Stomach (tissue), 9 donors: Measurements from ENCODE around the gene ABCC9. TPM values are rescaled to one million over a fixed set of nuclear protein-coding genes. Genes with fewer than 3 reads are reported as not detected.

Experiments used
- DNase-seq, 2 donors: peaks; one replicate each; pipeline versions ENCODE4 v3.0.0 to v3.0.0-alpha.2; 2013 to 2019
- H3K27ac ChIP-seq, 5 donors: fragments of 200-600 bp in 4 of 5; sonication (generic) in 4 of 5; one replicate each; pipeline ENCODE4 v1.5.1; 2013 to 2019; ENCODE audit warnings: mild to moderate bottlenecking in 1 of 5, moderate library complexity in 1 of 5
- H3K27me3 ChIP-seq, 3 donors: fragments of 200-600 bp; sonication (generic); one replicate each; pipeline ENCODE4 v1.5.1; 2017 to 2019; ENCODE audit warnings: mixed run types in 1 of 3
- H3K36me3 ChIP-seq, 4 donors: fragments of 200-600 bp; sonication (generic); 1 replicate in 3 of 4; 2 replicates in 1 of 4; pipeline ENCODE4 v1.5.1; 2016 to 2019
- H3K4me1 ChIP-seq, 4 donors: fragments of 200-600 bp; sonication (generic); one replicate each; pipeline ENCODE4 v1.5.1; 2016 to 2019
- H3K4me3 ChIP-seq, 4 donors: fragments of 200-600 bp; sonication (generic) in 3 of 4; one replicate each; pipeline ENCODE4 v1.5.1; 2016 to 2019; ENCODE audit warnings: mild to moderate bottlenecking in 1 of 4
- H3K9me3 ChIP-seq, 4 donors: fragments of 200-600 bp; sonication (generic); one replicate each; pipeline ENCODE4 v1.5.1; 2016 to 2019
- CTCF ChIP-seq, 7 experiments: fragments of 450-650 bp in 4 of 7; fragments of 200-600 bp in 3 of 7; sonication (generic) in 3 of 7; IDR thresholded peaks; one replicate each; pipeline ENCODE4 v1.5.1; 2016 to 2019; ENCODE audit warnings: antibody characterized with exemption in 7 of 7, control low read depth in 2 of 7, mild to moderate bottlenecking in 1 of 7
- EP300 ChIP-seq: sonication (generic); formaldehyde crosslinking; IDR thresholded peaks from one replicate; pipeline ENCODE4 v1.6.1; 2017; ENCODE audit warnings: antibody characterized with exemption
- POLR2A ChIP-seq, 4 donors: fragments of 450-650 bp; IDR thresholded peaks; one replicate each; pipeline ENCODE4 v1.6.1; 2016; ENCODE audit warnings: antibody characterized with exemption in 4 of 4, control low read depth in 2 of 4, mild to moderate bottlenecking in 1 of 4, moderate library complexity in 1 of 4
- POLR2AphosphoS5 ChIP-seq, 3 donors: sonication (generic); formaldehyde crosslinking; IDR thresholded peaks; one replicate each; pipeline ENCODE4 v1.6.1; 2016; ENCODE audit warnings: antibody characterized with exemption in 3 of 3
- WGBS, 5 donors: extraction: QIAGEN DNeasy Blood & Tissue Kit in 3 of 5; methylation state at CpG; one replicate each; pipeline versions ENCODE4 v1.1.5 to v1.1.7; 2013 to 2018; 5-methylcytosine and 5-hydroxymethylcytosine counted together
- intact Hi-C: fragments of 100-400 bp; cut with DNase I; formaldehyde crosslinking; loops from one replicate; pipeline ENCODE4 v1.15.1; 2023; ENCODE audit warnings: low total_unique reads
- polyA plus RNA-seq, 3 donors: library from polyadenylated mRNA; stranded (reverse); fragments of 200-250 nt; gene quantifications; one replicate each; pipeline ENCODE4 v1.2.3, GENCODE V29; 2013
- total RNA-seq, 5 donors: library from RNA; depleted of rRNA; stranded (reverse); fragments of >200 nt; gene quantifications; one replicate each; pipeline versions ENCODE4 v1.1.0 to v1.2.3, GENCODE V29; 2014 to 2016
- donor health status: healthy with polysubstance abuse.
- donor health status: Bipolar disorder and iron deficiency.
- donor health status: healthy.

The ABCC9 gene
- total and polyA plus RNA-seq, 8 donors = 1.2 to 60.1 (median 10.4) TPM

- DNase-seq = no peak
- TF ChIP-seq EP300 (no peak), POLR2AphosphoS5 (IDR thresholded peaks at IDR 0.05) (no peak), POLR2A (IDR thresholded peaks at IDR 0.05) (no peak), CTCF (IDR thresholded peaks at IDR 0.05) (no peak)
- H3K9me3 ChIP-seq = peaks cover 0 to 4% (median 0%) of the 10 kb centered on the region in 4 donors
- WGBS, 5 donors = 69 to 78% (median 77%) methylated on average over 2 of the region's 2 CpGs
- H3K27me3 ChIP-seq = no peaks in the 10 kb centered on the region
- H3K4me1 ChIP-seq = peaks cover 0 to 10% (median 3%) of the 10 kb centered on the region in 4 donors
- H3K4me3 ChIP-seq = no peak overlapping the region
- no peak overlapping the region for H3K27ac ChIP-seq
- peaks cover 0 to 17% (median 0%) of the 10 kb centered on the region in 4 donors for H3K36me3 ChIP-seq
- intact Hi-C loops = no loop called here
These were observed 63.8 kb downstream of the ABCC9 start for GRCh38 chr12:21877293-21877982.

GRCh38 chr12:21865846-21866245, 75.4 kb downstream of the ABCC9 start:
- intact Hi-C loops = no loop called here
- Histone ChIP-seq H3K4me1 (no peaks in the 10 kb centered on the region), H3K27ac (no peak overlapping the region), H3K9me3 (peaks cover 0 to 7% (median 4%) of the 10 kb centered on the region in 4 donors), H3K27me3 (no peaks in the 10 kb centered on the region), H3K4me3 (no peak overlapping the region), H3K36me3 (peaks cover 0 to 12% (median 2%) of the 10 kb centered on the region in 4 donors)
- TF ChIP-seq POLR2AphosphoS5 (IDR thresholded peaks at IDR 0.05) (no peak), POLR2A (IDR thresholded peaks at IDR 0.05) (no peak), EP300 (no peak), CTCF (IDR thresholded peaks at IDR 0.05) (no peak)
- DNase-seq = no peak

GRCh38 chr12:21860534-21860933, 80.7 kb downstream of the ABCC9 start:
- no peak overlapping the region for H3K27ac ChIP-seq
- DNase-seq = no peak
- H3K4me1 ChIP-seq = no peaks in the 10 kb centered on the region
- H3K4me3 ChIP-seq = no peak overlapping the region
- 73 to 91% (median 81%) methylated on average over 2 of the region's 2 CpGs for WGBS, 5 donors
- intact Hi-C loops = no loop called here
- H3K27me3 ChIP-seq = no peaks in the 10 kb centered on the region
- H3K9me3 ChIP-seq = no peaks in the 10 kb centered on the region
- no peak for TF ChIP-seq POLR2A (IDR thresholded peaks at IDR 0.05)
- TF ChIP-seq EP300 = no peak
- TF ChIP-seq CTCF (IDR thresholded peaks at IDR 0.05) = no peak
- TF ChIP-seq POLR2AphosphoS5 (IDR thresholded peaks at IDR 0.05) = no peak
- peaks cover 0 to 12% (median 0%) of the 10 kb centered on the region in 4 donors for H3K36me3 ChIP-seq

GRCh38 chr12:21860128-21860527, 81.1 kb downstream of the ABCC9 start:
- intact Hi-C loops = no loop called here
- 87 to 91% (median 90%) methylated on average over 4 of the region's 4 CpGs for WGBS, 5 donors
- Histone ChIP-seq H3K36me3 (peaks cover 0 to 12% (median 0%) of the 10 kb centered on the region in 4 donors), H3K4me1 (no peaks in the 10 kb centered on the region), H3K27me3 (no peaks in the 10 kb centered on the region), H3K9me3 (no peaks in the 10 kb centered on the region), H3K4me3 (no peak overlapping the region), H3K27ac (no peak overlapping the region)
- no peak for TF ChIP-seq CTCF (IDR thresholded peaks at IDR 0.05)
- TF ChIP-seq POLR2AphosphoS5 (IDR thresholded peaks at IDR 0.05) = no peak
- TF ChIP-seq POLR2A (IDR thresholded peaks at IDR 0.05) = no peak
- no peak for TF ChIP-seq EP300
- no peak for DNase-seq
